ENCODE measurements around the gene ELFN2.

The ELFN2 gene

GRCh38 chr22:37387793-37388192 is 39.5 kb downstream of the ELFN2 start:
- no peak for DNase-seq (ENCODE audit: low read depth in 2 of 2, low spot score in 1 of 2)

- DNase-seq (ENCODE audit: low read depth in 2 of 2, low spot score in 1 of 2) = no peak
Observed at GRCh38 chr22:37386441-37386840, 40.8 kb downstream of the ELFN2 start.

GRCh38 chr22:37384691-37385090 is 42.6 kb downstream of the ELFN2 start:
- DNase-seq (ENCODE audit: low read depth in 2 of 2, low spot score in 1 of 2) = no peak

- no peak for DNase-seq (ENCODE audit: low read depth in 2 of 2, low spot score in 1 of 2)
Observed at GRCh38 chr22:37383341-37383740, 43.9 kb downstream of the ELFN2 start.

GRCh38 chr22:37381489-37381888 is 45.8 kb downstream of the ELFN2 start:
- DNase-seq (ENCODE audit: low read depth in 2 of 2, low spot score in 1 of 2) = no peak

- DNase-seq (ENCODE audit: low read depth in 2 of 2, low spot score in 1 of 2) = no peak
Observed at GRCh38 chr22:37379722-37380121, 47.6 kb downstream of the ELFN2 start.

- DNase-seq (ENCODE audit: low read depth in 2 of 2, low spot score in 1 of 2) = no peak
Observed at GRCh38 chr22:37379085-37379484, 48.2 kb downstream of the ELFN2 start.

GRCh38 chr22:37378642-37379058 is 48.6 kb downstream of the ELFN2 start:
- no peak for DNase-seq (ENCODE audit: low read depth in 2 of 2, low spot score in 1 of 2)

- DNase-seq (ENCODE audit: low read depth in 2 of 2, low spot score in 1 of 2) = no peak
Observed at GRCh38 chr22:37377927-37378326, 49.4 kb downstream of the ELFN2 start.

- DNase-seq (ENCODE audit: low read depth in 2 of 2, low spot score in 1 of 2) = no peak
Observed at GRCh38 chr22:37377138-37377537, 50.1 kb downstream of the ELFN2 start.

- DNase-seq (ENCODE audit: low read depth in 2 of 2, low spot score in 1 of 2) = no peak
Observed at GRCh38 chr22:37376643-37377042, 50.6 kb downstream of the ELFN2 start.

- DNase-seq (ENCODE audit: low read depth in 2 of 2, low spot score in 1 of 2) = no peak
Observed at GRCh38 chr22:37375801-37376200, 51.5 kb downstream of the ELFN2 start.

GRCh38 chr22:37374571-37374970 is 52.7 kb downstream of the ELFN2 start:
- no peak for DNase-seq (ENCODE audit: low read depth in 2 of 2, low spot score in 1 of 2)

- DNase-seq (ENCODE audit: low read depth in 2 of 2, low spot score in 1 of 2) = no peak
Observed at GRCh38 chr22:37373451-37373850, 53.8 kb downstream of the ELFN2 start.

- DNase-seq (ENCODE audit: low read depth in 2 of 2, low spot score in 1 of 2) = no peak
Observed at GRCh38 chr22:37371911-37372310, 55.4 kb downstream of the ELFN2 start.

- DNase-seq (ENCODE audit: low read depth in 2 of 2, low spot score in 1 of 2) = no peak
Observed at GRCh38 chr22:37371491-37371890, 55.8 kb downstream of the ELFN2 start.

- DNase-seq (ENCODE audit: low read depth in 2 of 2, low spot score in 1 of 2) = no peak
Observed at GRCh38 chr22:37370306-37370979, 56.8 kb downstream of the ELFN2 start.

- no peak for DNase-seq (ENCODE audit: low read depth in 2 of 2, low spot score in 1 of 2)
Observed at GRCh38 chr22:37369483-37369882, 57.8 kb downstream of the ELFN2 start.

- DNase-seq (ENCODE audit: low read depth in 2 of 2, low spot score in 1 of 2) = no peak
Observed at GRCh38 chr22:37368058-37368457, 59.2 kb downstream of the ELFN2 start.

- no peak for DNase-seq (ENCODE audit: low read depth in 2 of 2, low spot score in 1 of 2)
Observed at GRCh38 chr22:37366601-37367000, 60.7 kb downstream of the ELFN2 start.

- no peak for DNase-seq (ENCODE audit: low read depth in 2 of 2, low spot score in 1 of 2)
Observed at GRCh38 chr22:37365950-37366349, 61.3 kb downstream of the ELFN2 start.

- DNase-seq (ENCODE audit: low read depth in 2 of 2, low spot score in 1 of 2) = no peak
Observed at GRCh38 chr22:37363261-37363992, 63.9 kb downstream of the ELFN2 start.

- no peak for DNase-seq (ENCODE audit: low read depth in 2 of 2, low spot score in 1 of 2)
Observed at GRCh38 chr22:37362621-37363020, 64.7 kb downstream of the ELFN2 start.

All from stimulated activated CD8-positive, alpha-beta memory T cell treated with anti-CD3 and anti-CD28 coated beads, Interleukin-4, amount 100 ng/mL, for 1 hour (primary cell).